ELF-1 (cell line): ENCODE measurements around the gene MYH10.
"Not testable (repeated sequence)": the region's sequence is repeated elsewhere in the genome, so short reads cannot be mapped to it uniquely, and the experiment has no call there.

Source experiments
- DNase-seq: peaks from one replicate; pipeline ENCODE4 v3.0.0-alpha.2; 2016; ENCODE audit warnings: low read depth, low spot score

MYH10 gene

DNA sequence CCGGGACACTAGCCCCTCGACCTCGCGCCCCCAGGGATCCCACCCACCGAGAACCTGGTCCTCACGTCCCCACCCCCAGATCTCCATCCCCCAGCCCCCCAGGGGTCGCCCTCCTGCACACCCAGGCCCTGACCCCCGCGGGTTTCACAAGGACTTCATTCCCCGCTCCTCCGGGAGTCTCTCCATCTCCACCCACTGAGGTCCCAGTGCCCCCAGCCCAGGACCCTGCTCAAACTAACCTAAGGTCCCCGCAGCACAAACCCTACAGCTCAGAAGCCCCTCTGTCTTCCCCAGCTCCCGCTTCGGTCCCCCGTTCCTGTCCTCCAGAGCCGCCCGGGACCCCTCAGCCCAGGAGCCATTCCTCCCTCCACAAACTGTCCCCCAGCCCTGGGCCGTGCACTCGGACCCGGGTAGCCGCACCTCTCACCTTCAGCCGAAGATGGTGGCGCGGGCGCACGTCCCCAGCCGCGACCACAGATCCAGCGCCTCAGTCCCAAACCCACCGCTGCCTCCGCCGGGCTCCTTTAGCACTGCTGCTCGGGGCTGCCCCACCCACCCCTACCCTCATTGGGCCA is at the start of gene MYH10:
TSS of gene MYH10 (minus strand) at position 499 of the 575 bp plus-strand sequence. CDS start 7,479 bp downstream, outside the sequence.
- DNase-seq, result no peak

DNA sequence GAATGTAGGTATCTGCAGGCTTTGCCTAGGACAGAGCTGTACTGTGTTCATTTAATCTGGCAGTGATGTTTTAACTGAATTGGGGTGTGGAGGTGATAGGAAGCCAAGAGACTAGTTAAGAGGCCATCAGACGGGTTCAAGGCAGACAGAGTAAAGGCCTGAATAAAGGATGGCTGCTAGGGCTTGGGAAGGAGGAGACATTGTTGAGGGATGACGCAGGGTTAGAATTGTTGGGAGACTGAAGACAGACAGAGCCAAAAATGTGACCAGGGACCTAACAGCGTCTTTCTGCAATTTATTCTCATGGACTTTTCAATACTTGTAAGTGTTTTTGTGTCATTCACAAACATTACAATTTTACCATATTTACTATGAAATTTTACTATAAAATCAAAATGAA is 48.6 kb upstream of the MYH10 start:
- DNase-seq, result no peak

DNA sequence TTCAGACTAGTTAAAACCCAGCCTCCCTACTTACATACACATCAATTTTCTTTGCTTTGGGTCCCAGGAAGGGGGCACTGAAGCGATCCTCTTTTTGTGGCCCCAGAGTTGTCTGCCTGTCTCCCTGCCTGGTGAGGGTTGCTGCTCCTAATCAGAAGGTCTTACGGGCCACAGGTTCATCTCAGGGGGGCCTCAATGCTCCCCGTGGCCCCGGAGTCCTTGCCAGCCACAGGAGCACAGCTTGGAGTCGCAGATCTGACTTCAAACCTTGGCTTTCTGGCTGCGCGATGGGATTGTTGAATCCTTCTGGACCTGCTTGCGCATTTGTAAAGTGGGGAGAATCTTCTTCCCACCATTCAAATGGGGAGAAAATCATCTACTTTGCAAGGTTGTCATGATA is 44.8 kb upstream of the MYH10 start:
- DNase-seq, result no peak

- DNase-seq, result peak; percentile 49
Measured at GRCh38 chr17:8674344-8675305, 44.1 kb upstream of the MYH10 start.

DNA sequence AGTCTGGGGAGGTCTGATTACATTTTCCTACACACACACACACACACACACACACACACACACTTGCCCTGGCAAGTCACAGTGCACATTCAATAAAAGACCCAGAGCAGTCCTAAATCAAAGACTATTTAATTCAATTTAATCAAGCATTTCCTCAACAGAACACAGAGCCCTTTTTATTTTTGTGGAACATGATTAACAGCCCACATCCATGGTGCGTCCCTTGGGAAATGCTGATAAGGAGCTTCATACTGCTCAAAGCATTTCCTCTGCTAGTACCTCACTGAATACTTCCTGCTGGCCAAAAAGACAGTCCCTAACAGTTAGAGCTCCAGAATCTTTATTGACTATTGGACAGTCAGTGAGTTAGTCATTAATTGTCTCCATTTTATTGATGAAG is 43.1 kb upstream of the MYH10 start:
- DNase-seq, result no peak

DNA sequence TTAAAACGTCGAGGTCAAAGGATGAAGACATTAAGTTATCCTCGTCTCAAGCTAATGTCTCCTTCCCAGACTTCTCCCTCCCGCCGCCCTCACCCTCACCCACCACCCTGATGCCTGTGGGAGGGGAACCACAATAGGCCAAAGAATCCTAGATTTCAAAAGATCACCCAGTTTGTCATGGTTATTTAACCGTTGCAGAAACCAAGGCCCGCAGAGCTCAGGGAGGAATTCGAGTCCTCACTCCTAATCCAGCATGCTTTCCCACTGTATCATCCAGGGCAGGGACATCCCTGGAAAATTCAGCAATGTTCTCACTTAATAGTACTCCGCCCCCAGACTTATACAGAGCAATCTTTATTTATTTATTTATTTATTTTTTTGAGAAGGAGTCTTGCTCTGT is 41.8 kb upstream of the MYH10 start:
- no peak for DNase-seq

- DNase-seq, result no peak
Measured at GRCh38 chr17:8670421-8670820, 39.9 kb upstream of the MYH10 start.

GRCh38 chr17:8668176-8668740 is 37.7 kb upstream of the MYH10 start:
- no peak for DNase-seq

GRCh38 chr17:8667421-8667820 is 36.9 kb upstream of the MYH10 start:
- DNase-seq, result no peak

GRCh38 chr17:8665684-8666083 is 35.2 kb upstream of the MYH10 start:
- DNase-seq, result no peak

GRCh38 chr17:8664456-8665126 is 34.1 kb upstream of the MYH10 start:
- DNase-seq, result no peak

GRCh38 chr17:8662973-8663372 is 32.4 kb upstream of the MYH10 start:
- DNase-seq, result no peak

DNA sequence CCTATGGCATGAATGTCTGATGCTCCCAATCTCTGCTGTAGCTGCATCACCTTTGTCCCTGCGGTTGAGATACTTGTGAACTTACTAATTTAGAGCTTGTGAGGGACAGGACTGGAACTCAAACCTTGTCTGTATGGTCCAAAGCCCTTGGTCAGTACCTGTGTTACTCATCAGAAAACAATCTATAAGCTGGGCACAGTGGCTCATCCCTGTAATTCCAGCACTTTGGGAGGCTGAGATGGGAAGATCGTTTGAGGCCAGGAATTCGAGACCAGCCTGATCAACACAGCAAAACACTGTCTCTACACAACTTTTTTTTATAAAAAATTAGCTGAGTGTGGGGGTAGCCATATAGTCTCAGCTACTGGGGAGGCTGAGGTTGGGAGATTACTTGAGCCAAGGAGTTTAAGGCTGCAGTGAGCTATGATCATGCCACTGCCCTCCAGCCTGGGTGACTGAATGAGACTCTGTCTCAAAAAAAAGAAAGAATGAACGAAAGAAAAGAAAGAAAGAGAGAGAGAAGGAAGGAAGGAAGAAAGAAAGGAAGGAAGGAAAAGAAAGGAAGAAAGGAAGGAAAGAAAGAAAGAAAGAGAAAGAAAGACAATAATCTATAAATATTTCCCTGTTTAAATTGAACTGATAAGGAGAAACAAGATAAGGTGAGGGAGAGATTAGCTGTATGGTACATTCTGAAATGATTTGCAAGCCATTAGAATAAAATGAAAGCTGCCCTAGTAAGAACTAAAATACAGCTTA is 31.7 kb upstream of the MYH10 start:
- no peak for DNase-seq

- not testable (repeated sequence) for DNase-seq
Measured at GRCh38 chr17:8660709-8661108, 30.2 kb upstream of the MYH10 start.

DNA sequence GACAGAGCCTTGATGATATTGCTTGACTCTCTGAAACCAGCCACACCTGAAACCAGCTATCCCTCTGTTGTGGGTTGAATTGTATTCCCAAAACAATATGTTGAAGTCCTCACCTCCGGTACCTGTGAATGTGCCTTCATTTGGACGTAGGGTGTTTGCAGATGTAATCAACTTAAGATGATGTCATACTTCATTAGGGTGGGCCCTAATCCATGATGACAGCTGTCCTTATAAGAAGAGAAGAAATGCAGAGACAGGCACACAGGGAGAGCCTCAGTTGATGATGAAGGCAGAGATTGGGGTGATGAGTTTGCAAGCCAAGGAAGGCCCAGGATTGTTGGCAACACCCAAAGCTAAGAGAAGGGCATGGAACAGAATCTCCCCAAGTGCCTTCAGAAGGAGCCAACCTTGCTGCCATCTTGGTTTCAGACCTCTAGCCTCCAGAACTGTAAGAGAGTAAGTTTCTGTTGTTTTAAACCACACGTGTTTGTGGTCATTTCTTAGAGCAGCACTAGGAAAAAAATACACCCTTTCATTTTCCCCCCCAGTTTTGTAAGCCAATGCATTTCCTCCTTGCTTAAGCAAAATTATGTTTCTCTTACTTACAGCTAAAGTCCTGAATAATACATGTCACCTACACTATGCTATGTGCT is 29.4 kb upstream of the MYH10 start:
- no peak for DNase-seq

GRCh38 chr17:8658810-8659209 is 28.3 kb upstream of the MYH10 start:
- DNase-seq, result no peak

DNA sequence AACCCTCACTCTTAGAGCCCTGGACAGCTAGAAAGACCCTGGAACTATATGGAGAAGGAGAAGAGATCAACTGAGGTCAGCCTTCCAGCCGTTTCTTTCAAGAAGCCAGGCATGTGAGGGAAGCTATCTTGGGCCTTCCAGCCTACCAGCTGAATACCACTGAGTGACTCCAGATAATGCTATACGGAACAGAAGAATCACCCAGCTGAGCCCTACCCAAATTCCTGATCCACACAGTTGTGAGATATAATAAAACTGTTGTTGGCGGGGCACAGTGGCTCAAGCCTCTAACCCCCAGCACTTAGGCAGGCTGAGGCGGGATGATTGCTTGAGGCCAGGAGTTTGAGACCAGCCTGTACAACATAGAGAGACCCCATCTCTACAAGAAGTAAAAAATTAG is 26.2 kb upstream of the MYH10 start:
- DNase-seq, result no peak

DNA sequence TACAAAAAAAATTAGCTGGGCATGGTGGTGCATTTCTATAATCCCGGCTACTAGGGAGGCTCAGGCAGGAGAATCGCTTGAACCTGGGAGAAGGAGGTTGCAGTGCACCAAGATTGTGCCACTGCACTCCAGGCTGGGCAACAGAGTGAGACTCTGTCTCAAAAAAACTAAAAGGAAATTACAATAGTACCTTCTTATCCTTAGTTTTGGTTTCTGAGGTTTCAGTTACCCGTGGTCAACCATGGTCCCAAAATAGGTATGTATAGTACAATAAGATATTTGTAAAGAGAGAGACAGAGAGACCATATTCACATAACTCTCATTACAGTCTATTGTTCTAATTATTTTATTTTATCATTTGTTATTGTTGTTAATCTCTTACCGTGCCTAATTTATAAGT is 24.3 kb upstream of the MYH10 start:
- no peak for DNase-seq

GRCh38 chr17:8651013-8651412 is 20.5 kb upstream of the MYH10 start:
- no peak for DNase-seq

DNA sequence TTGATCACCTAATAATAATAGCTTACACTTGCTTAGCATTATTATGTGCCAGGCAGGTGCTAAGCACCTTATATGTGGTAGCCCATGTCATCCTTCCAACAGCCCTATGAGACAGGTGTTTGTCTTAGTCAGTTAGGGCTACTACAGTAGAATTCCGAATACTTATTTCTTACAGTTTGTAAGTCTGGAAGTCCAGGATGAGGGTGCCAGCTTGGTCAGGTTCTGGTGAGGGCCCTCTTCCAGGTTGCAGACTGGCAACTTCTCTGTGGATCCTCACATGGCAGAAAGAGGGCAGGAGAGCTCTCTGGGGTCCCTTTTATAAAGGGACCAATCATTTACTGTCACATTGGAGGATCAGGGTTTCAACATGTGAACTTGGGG is 19.6 kb upstream of the MYH10 start:
- no peak for DNase-seq
